NCI-H82 treated with DMSO at 0.1 percent for 48 hours (cell line): ENCODE results near the gene DUOX1.
"Not testable (repeated sequence)": the region's sequence is repeated elsewhere in the genome, so short reads cannot be mapped to it uniquely, and the experiment has no call there.

Experiments used
- DNase-seq: peaks from one replicate; lab custom pipeline; 2025; ENCODE audit not compliant: unreplicated experiment; lab: John Stamatoyannopoulos, UW

Gene DUOX1

GRCh38 chr15:45129651-45130129, at the start of gene DUOX1, which contains the start of gene DUOXA1:
Gene DUOX1 (plus strand): TSS chr15:45129994. CDS start chr15:45131967, 1,973 bp downstream.
Gene DUOXA1 (minus strand): TSS chr15:45129879. CDS start chr15:45123014, 6,865 bp downstream.
- DNase-seq: no peak

- not testable (repeated sequence) for DNase-seq
Measured at GRCh38 chr15:45080593-45080992, 49.2 kb upstream of the DUOX1 start.

- not testable (repeated sequence) for DNase-seq
Measured at GRCh38 chr15:45082412-45082811, 47.4 kb upstream of the DUOX1 start.

- no peak for DNase-seq
Measured at GRCh38 chr15:45083223-45083622, 46.6 kb upstream of the DUOX1 start.

GRCh38 chr15:45084163-45084562, 45.6 kb upstream of the DUOX1 start:
- DNase-seq: no peak

GRCh38 chr15:45087513-45087912, 42.3 kb upstream of the DUOX1 start:
- no peak for DNase-seq

GRCh38 chr15:45088801-45089711, 40.7 kb upstream of the DUOX1 start:
- no peak for DNase-seq

- no peak for DNase-seq
Measured at GRCh38 chr15:45089712-45090373, 40.0 kb upstream of the DUOX1 start.

- no peak for DNase-seq
Measured at GRCh38 chr15:45091161-45091560, 38.6 kb upstream of the DUOX1 start.

GRCh38 chr15:45091576-45091975, 38.2 kb upstream of the DUOX1 start:
- no peak for DNase-seq

- DNase-seq: no peak
Measured at GRCh38 chr15:45093013-45093412, 36.8 kb upstream of the DUOX1 start.

- DNase-seq: no peak
Measured at GRCh38 chr15:45093622-45094357, 36.0 kb upstream of the DUOX1 start.

- DNase-seq: no peak
Measured at GRCh38 chr15:45094358-45094730, 35.5 kb upstream of the DUOX1 start.

- no peak for DNase-seq
Measured at GRCh38 chr15:45095661-45096060, 34.1 kb upstream of the DUOX1 start.

- DNase-seq: no peak
Measured at GRCh38 chr15:45097466-45097865, 32.3 kb upstream of the DUOX1 start.

GRCh38 chr15:45099549-45100165, 30.1 kb upstream of the DUOX1 start:
- DNase-seq: no peak

- DNase-seq: no peak
Measured at GRCh38 chr15:45100884-45101625, 28.7 kb upstream of the DUOX1 start.

- DNase-seq: no peak
Measured at GRCh38 chr15:45101749-45102148, 28.0 kb upstream of the DUOX1 start.

GRCh38 chr15:45102226-45102625, 27.6 kb upstream of the DUOX1 start:
- DNase-seq: no peak

GRCh38 chr15:45104170-45104569, 25.6 kb upstream of the DUOX1 start:
- not testable (repeated sequence) for DNase-seq
